Neuronal stem cell (in vitro differentiated cells): Measurements from ENCODE around the gene MET.

Experiments used
- DNase-seq: peaks from one replicate; pipeline ENCODE4 v3.0.0-alpha.2; 2013; ENCODE audit warnings: low spot score
- H2AFZ ChIP-seq: one replicate; pipeline ENCODE4 v1.6.1; 2013; ENCODE audit warnings: mild to moderate bottlenecking, low read length, inconsistent platforms
- H2AK5ac ChIP-seq: 2 replicates; pipeline ENCODE4 v1.6.1; 2013; ENCODE audit warnings: low read depth, mild to moderate bottlenecking, inconsistent platforms, low read length, moderate library complexity, mixed read lengths
- H2BK120ac ChIP-seq: 2 replicates; pipeline ENCODE4 v1.6.1; 2013; ENCODE audit warnings: low read depth, mild to moderate bottlenecking, inconsistent platforms, low read length, moderate library complexity, mixed read lengths
- H2BK12ac ChIP-seq: one replicate; pipeline ENCODE4 v1.6.1; 2013; ENCODE audit warnings: low read length, inconsistent platforms
- H2BK15ac ChIP-seq: 2 replicates; pipeline ENCODE4 v1.6.1; 2013; ENCODE audit warnings: mild to moderate bottlenecking, low read length, inconsistent platforms, mixed read lengths
- H2BK5ac ChIP-seq: one replicate; pipeline ENCODE4 v1.6.1; 2013; ENCODE audit warnings: inconsistent platforms, mild to moderate bottlenecking, low read length, moderate library complexity
- H3K14ac ChIP-seq: one replicate; pipeline ENCODE4 v1.6.1; 2013; ENCODE audit warnings: low read length, inconsistent platforms
- H3K18ac ChIP-seq: 2 replicates; pipeline ENCODE4 v1.6.1; 2013; ENCODE audit warnings: low read length, inconsistent platforms
- H3K23ac ChIP-seq: 2 replicates; pipeline ENCODE4 v1.6.1; 2013; ENCODE audit warnings: low read depth, mild to moderate bottlenecking, mixed read lengths, low read length, inconsistent platforms; ENCODE audit not compliant: poor library complexity
- H3K27ac ChIP-seq: replicated peaks from 3 replicates; pipeline ENCODE4 v1.5.1; 2013; ENCODE audit warnings: low read length, inconsistent platforms
- H3K27me3 ChIP-seq, 3 experiments: 2 replicates each; pipeline ENCODE4 v1.6.1; 2013; ENCODE audit warnings: low read length in 3 of 3, mild to moderate bottlenecking in 2 of 3, inconsistent platforms in 1 of 3, low read depth in 1 of 3, mixed read lengths in 1 of 3, moderate library complexity in 1 of 3; ENCODE audit not compliant: control insufficient read depth in 3 of 3, insufficient read depth in 3 of 3
- H3K36me3 ChIP-seq, 2 donors: replicated peaks in 1 of 2; 2 replicates each; pipeline ENCODE4 v1.6.1; 2013; ENCODE audit warnings: low read length in 2 of 2; ENCODE audit not compliant: control insufficient read depth in 2 of 2, insufficient read depth in 2 of 2
- H3K4ac ChIP-seq: 2 replicates; pipeline ENCODE4 v1.6.1; 2013; ENCODE audit warnings: inconsistent platforms, mild to moderate bottlenecking, low read length, moderate library complexity
- H3K4me1 ChIP-seq, 2 donors: 1 replicate in 1 of 2; 2 replicates in 1 of 2; pipeline ENCODE4 v1.6.1; 2013; ENCODE audit warnings: low read length in 2 of 2, low read depth in 1 of 2; ENCODE audit not compliant: control insufficient read depth in 2 of 2, insufficient read depth in 1 of 2
- H3K4me2 ChIP-seq: one replicate; pipeline ENCODE4 v1.6.1; 2013; ENCODE audit warnings: mild to moderate bottlenecking, low read length, inconsistent platforms; ENCODE audit not compliant: insufficient read depth, poor library complexity, severe bottlenecking
- H3K4me3 ChIP-seq, 2 donors: 2 replicates each; pipeline ENCODE4 v1.5.1; 2013; ENCODE audit warnings: low read length in 2 of 2, mild to moderate bottlenecking in 2 of 2, inconsistent platforms in 1 of 2, moderate library complexity in 1 of 2
- H3K79me1 ChIP-seq: one replicate; pipeline ENCODE4 v1.6.1; 2013; ENCODE audit warnings: low read depth, mild to moderate bottlenecking, inconsistent platforms, low read length, moderate library complexity
- H3K9ac ChIP-seq: one replicate; pipeline ENCODE4 v1.6.1; 2013; ENCODE audit warnings: mild to moderate bottlenecking, low read depth, low read length, inconsistent platforms; ENCODE audit not compliant: poor library complexity
- H3K9me3 ChIP-seq, 2 donors: replicated peaks in 1 of 2; 2 replicates each; pipeline versions ENCODE3 to v1.6.1; 2013; ENCODE audit warnings: low read length in 2 of 2, mild to moderate bottlenecking in 2 of 2, inconsistent platforms in 1 of 2, low read depth in 1 of 2, mixed read lengths in 1 of 2, moderate library complexity in 1 of 2; ENCODE audit not compliant: control insufficient read depth in 2 of 2, insufficient read depth in 1 of 2
- H4K8ac ChIP-seq: one replicate; pipeline ENCODE4 v1.6.1; 2013; ENCODE audit warnings: low read depth, mild to moderate bottlenecking, inconsistent platforms, low read length, moderate library complexity
- H4K91ac ChIP-seq: one replicate; pipeline ENCODE4 v1.6.1; 2013; ENCODE audit warnings: low read length, low read depth, mild to moderate bottlenecking, inconsistent platforms; ENCODE audit not compliant: poor library complexity
- WGBS, 2 donors: extraction: QIAGEN DNeasy Blood & Tissue Kit; methylation state at CpG; one replicate each; pipeline ENCODE4 v1.1.7; 2013; ENCODE audit warnings: missing lambda C conversion rate in 2 of 2, mixed read lengths in 1 of 2; ENCODE audit not compliant: insufficient read length in 2 of 2, insufficient replicate concordance in 1 of 2; ENCODE audit errors: extremely low coverage in 2 of 2; 5-methylcytosine and 5-hydroxymethylcytosine counted together

Gene MET

DNA sequence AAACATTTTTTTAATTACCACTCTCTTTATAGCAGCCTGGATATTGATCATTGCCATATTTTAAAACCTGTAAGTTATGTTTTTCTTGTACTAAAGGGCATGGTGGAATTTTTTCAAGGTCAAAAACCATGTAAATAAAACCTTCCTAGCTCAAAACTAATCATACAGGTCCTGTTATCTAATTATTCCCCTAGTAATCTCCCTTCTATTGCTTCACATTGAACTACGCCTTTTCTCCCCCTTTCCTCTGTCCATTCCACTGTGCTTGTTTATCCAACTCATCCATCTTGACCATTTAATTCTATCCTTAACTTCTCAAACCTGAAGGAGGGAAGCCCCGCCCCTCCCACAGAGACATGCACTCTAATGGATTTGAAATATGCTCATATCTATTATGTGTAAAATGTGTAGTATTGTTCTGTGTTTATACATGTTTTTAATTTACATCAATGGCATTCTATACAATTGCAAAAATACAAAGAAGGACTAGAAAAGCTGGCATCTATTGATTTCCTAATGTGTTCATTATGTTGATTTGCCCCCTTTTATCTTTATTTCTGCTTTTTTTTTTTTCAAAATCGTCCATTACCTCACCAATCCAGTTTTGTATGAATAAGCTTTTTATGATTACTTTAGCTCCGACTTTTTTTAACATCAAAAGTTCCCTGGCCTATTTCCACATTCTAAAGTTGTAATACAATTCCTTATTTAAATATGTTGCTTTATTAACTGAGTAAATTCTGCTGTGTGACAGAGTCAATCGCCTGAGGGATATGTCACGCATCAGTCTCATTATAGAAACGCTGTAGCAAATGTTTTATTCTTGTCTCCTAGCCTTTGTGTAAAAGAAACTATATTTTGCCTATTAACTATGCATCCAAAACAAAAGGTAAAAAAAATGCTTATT lies 61.0 kb downstream of the MET start:
- WGBS, 2 donors = no CpG with 5 or more reads among the region's 7 CpGs
- H2AFZ ChIP-seq = no peak overlapping the region

DNA sequence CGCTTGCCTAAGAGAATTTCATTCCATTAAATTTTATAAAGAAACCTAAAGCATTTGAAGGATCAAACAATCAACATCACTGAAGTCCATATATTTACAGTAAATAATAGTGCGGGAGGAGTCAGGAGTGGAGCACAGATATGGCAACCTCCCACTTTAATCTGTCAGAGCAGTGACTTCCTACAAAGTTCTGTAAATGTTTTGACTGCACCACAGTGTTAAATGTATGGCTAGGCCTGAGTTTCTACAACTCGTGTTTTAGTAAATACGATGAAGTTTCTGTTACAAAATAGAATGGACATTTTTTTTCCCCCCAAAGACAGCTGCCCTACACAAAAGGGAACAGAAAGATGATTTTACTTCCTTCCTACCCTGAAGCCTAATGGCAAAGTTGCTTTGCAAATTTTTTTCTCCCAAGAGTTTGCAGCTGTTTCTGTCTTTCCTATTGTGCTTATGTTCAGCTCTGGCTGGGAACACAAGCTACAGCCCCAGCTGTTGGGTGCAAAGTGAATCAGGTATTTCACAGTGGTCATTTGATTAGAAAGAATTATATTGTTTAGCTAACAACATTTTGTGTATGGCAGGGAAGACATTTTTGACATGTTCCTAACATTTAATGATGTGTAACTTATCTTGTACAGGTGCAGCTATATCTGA lies 62.1 kb downstream of the MET start:
- H2BK15ac ChIP-seq = no peak overlapping the region
- no peak overlapping the region for H2BK12ac ChIP-seq
- no peak overlapping the region for H3K4me3 ChIP-seq
- no peak overlapping the region for H4K8ac ChIP-seq
- no peak overlapping the region for H2AFZ ChIP-seq
- no peak overlapping the region for H3K23ac ChIP-seq
- no peak for DNase-seq
- no peak overlapping the region for H3K27ac ChIP-seq
- no peaks in the 10 kb centered on the region for H3K27me3 ChIP-seq
- H3K4me1 ChIP-seq = peaks cover 0 to 3% of the 10 kb centered on the region in 2 donors
- no CpG with 5 or more reads among the region's 4 CpGs for WGBS, 2 donors
- no peak overlapping the region for H2BK5ac ChIP-seq
- H3K9ac ChIP-seq = no peak overlapping the region
- no peak overlapping the region for H2BK120ac ChIP-seq
- H3K36me3 ChIP-seq = no peaks in the 10 kb centered on the region
- H2AK5ac ChIP-seq = no peak overlapping the region
- no peak overlapping the region for H3K18ac ChIP-seq
- H3K4me2 ChIP-seq = no peak overlapping the region
- H3K14ac ChIP-seq = no peak overlapping the region
- no peaks in the 10 kb centered on the region for H3K9me3 ChIP-seq
- H4K91ac ChIP-seq = no peak overlapping the region
- no peaks in the 10 kb centered on the region for H3K79me1 ChIP-seq
- H3K4ac ChIP-seq = no peak overlapping the region

More for the DNA sequence above, 61.0 kb downstream of the MET start:
- Histone ChIP-seq H4K91ac (no peak overlapping the region), H3K79me1 (no peaks in the 10 kb centered on the region), H3K18ac (no peak overlapping the region), H3K23ac (no peak overlapping the region), H2AK5ac (no peak overlapping the region), H3K9me3 (no peaks in the 10 kb centered on the region), H3K4me2 (no peak overlapping the region), H3K27me3 (peaks cover 0 to under 1% (median 0%) of the 10 kb centered on the region in 3 experiments), H2BK12ac (no peak overlapping the region), H3K4me3 (no peak overlapping the region), H2BK15ac (no peak overlapping the region), H3K27ac (no peak overlapping the region), H3K4me1 (peaks cover 0 to 3% of the 10 kb centered on the region in 2 donors), H3K14ac (no peak overlapping the region), H2BK120ac (no peak overlapping the region), H2BK5ac (no peak overlapping the region), H3K36me3 (no peaks in the 10 kb centered on the region), H3K9ac (no peak overlapping the region), H4K8ac (no peak overlapping the region), H3K4ac (no peak overlapping the region)
- DNase-seq = no peak

DNA sequence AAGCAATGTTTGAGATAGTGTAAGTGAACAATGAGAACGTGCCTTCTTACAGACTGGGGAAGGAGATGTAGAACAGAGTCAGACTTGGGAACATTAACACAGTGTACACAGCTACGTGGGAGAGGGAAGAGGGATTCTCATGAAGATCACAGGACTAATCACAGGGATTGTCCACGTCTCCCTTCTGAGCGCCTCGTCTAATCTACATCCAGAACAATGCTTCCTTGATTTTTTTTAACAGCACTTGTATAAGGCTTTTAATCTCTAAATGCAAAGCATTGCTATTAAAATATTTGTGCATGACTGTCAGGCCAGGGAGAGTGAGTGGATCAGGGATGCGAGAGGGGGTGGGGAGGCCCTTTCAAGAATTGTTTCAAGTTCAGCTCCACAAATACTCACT lies 62.7 kb downstream of the MET start:
- Histone ChIP-seq H3K27ac (no peak overlapping the region), H2AFZ (no peak overlapping the region), H3K4me3 (no peak overlapping the region), H2BK15ac (no peak overlapping the region), H3K9ac (no peak overlapping the region), H3K4me1 (peaks cover 0 to 3% of the 10 kb centered on the region in 2 donors), H4K8ac (no peak overlapping the region), H3K79me1 (no peaks in the 10 kb centered on the region), H4K91ac (no peak overlapping the region), H3K23ac (no peak overlapping the region), H3K27me3 (no peaks in the 10 kb centered on the region), H3K4me2 (no peak overlapping the region), H2AK5ac (no peak overlapping the region), H2BK12ac (no peak overlapping the region), H2BK120ac (no peak overlapping the region), H2BK5ac (no peak overlapping the region), H3K14ac (no peak overlapping the region), H3K9me3 (no peaks in the 10 kb centered on the region), H3K36me3 (no peaks in the 10 kb centered on the region), H3K4ac (no peak overlapping the region), H3K18ac (peak overlapping the region; percentile 27)
- no peak for DNase-seq
- no CpG with 5 or more reads among the region's 6 CpGs for WGBS, 2 donors
